GM12801 (cell line): ENCODE measurements around the gene ABTB2.

Source experiments
- TF ChIP-seq, protein P1 (sequence below): IDR thresholded peaks from one replicate; pipeline ENCODE4 v1.5.1; 2011; ENCODE audit warnings: control low read depth; ENCODE audit not compliant: insufficient read length; ENCODE audit errors: extremely low read depth

Gene ABTB2

DNA sequence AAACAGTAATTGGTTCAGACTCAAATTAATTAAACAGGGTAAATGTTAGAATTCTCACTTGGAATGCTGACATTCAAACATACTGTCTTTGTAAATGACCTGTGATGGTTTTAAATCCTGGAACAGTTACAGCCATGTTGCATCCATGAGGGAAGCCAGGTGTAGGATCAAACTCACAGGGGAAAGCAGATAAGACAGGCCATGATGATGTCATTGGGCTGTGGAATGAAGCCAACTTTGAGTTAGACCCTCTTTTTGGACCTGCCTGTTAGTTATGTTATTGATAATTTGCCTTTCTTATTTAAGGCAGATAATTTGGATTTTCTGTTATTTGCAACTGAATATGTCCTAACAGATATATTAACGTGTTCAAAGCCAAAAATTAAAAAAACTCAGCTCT is 39.3 kb upstream of the ABTB2 start:
- TF ChIP-seq, protein P1, sequence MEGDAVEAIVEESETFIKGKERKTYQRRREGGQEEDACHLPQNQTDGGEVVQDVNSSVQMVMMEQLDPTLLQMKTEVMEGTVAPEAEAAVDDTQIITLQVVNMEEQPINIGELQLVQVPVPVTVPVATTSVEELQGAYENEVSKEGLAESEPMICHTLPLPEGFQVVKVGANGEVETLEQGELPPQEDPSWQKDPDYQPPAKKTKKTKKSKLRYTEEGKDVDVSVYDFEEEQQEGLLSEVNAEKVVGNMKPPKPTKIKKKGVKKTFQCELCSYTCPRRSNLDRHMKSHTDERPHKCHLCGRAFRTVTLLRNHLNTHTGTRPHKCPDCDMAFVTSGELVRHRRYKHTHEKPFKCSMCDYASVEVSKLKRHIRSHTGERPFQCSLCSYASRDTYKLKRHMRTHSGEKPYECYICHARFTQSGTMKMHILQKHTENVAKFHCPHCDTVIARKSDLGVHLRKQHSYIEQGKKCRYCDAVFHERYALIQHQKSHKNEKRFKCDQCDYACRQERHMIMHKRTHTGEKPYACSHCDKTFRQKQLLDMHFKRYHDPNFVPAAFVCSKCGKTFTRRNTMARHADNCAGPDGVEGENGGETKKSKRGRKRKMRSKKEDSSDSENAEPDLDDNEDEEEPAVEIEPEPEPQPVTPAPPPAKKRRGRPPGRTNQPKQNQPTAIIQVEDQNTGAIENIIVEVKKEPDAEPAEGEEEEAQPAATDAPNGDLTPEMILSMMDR: no peak

DNA sequence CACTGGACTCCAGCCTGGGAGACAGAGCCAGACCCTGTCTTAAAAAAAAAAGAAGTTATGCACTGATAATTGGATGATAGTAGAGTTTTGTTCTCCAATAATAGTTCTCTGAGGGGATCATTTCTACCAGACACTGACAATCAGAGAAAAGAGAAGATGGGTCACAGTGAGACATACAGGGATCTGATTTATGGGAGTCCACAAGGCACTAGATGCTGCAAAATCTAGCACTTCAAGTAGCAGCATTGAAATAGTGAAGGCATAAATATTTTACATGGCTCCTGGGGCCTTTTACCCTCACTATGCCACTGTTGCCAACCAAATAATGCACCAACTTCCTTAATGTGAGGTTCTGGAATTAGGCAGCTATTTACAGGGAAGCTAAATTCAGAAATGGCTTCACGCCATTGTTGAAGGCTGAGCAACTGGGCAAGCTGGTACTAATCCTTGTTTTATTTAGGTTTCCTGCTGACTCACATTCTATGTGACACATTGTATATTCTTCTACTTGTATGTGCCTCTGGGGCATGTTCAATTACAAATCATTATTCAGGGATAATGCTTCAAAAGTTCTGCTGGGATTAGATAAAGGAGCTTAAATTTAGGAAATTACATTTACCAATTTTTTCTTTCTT is 38.2 kb upstream of the ABTB2 start:
- TF ChIP-seq, protein P1: no peak

DNA sequence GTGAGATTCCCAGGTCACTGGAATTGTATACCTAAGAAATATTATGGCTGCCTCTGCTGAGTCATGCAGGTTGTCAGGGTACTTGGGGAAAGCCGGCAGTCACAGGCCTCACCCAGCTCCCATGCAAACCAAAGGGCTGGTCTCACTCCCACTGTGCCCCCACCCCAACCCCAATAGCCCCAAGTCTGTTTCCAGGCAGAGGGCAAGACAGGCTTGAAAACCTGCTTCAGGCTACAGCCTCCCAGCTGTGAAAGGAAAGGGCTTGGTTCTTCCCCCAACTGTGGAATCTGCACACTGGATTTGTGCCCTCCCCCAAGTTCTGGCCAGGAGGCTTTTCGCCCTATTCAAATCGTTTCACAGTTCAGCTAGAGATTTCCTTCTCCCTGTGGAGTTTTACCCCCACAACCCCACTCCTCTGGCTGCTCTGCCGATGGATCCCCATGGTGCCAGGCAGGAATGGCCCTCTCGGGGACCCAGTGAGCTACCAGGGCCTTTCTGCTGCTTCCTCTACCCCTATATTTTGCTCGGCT is 37.0 kb upstream of the ABTB2 start:
- TF ChIP-seq, protein P1: no peak

- TF ChIP-seq, protein P1: no peak
Measured at GRCh38 chr11:34387653-34388052, 29.8 kb upstream of the ABTB2 start.

GRCh38 chr11:34382532-34383276 is 24.9 kb upstream of the ABTB2 start:
- TF ChIP-seq, protein P1: no peak

- TF ChIP-seq, protein P1: no peak
Measured at GRCh38 chr11:34381775-34382174, 24.0 kb upstream of the ABTB2 start.

DNA sequence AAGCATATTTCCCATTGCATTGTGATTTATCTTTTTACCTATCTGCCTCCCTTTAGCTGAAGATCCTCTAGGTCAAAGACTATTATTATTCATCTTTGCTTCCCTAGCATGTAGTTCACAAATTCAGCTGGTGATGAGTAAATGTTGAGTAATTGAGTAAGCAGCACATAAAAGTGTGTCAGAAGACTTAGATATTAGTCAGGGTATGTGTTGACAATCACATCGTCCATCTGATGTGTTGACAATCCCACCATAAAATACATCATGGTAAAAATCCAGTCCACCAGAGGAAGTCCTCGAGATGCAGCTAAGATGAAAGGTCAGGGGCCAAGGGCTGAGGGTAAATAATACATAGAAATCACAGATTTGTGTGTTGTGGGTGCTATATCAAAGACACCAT is 22.9 kb upstream of the ABTB2 start:
- TF ChIP-seq, protein P1: no peak
